Articular chondrocyte of knee joint (primary cell): Measurements from ENCODE around the gene NAA20. TPM values are rescaled to one million over a fixed set of nuclear protein-coding genes. Genes with fewer than 3 reads are reported as not detected.

Source experiments
- total RNA-seq: library from RNA; depleted of rRNA; stranded (reverse); fragments of >200 nt; gene quantifications from 2 replicates; pipeline ENCODE4 v1.2.3, GENCODE V29; 2012

NAA20 gene
- 45.2 and 54.4 TPM in 2 replicates for total RNA-seq

GRCh38 chr20:20017001-20017843 lies at the start of gene NAA20:
Gene NAA20 (plus strand): TSS chr20:20017362. CDS start chr20:20017397, 35 bp downstream.

GRCh38 chr20:20052074-20052970 lies 35.2 kb downstream of the NAA20 start, which contains the start of the genes CFAP61 and CRNKL1:
Gene CFAP61 (plus strand): TSS chr20:20052532. CDS start chr20:20056654, 4,122 bp downstream.
Gene CRNKL1 (minus strand): TSS chr20:20052466. CDS start chr20:20052342, 124 bp downstream.

Other genes starting within 250 kb of the NAA20 start
- 38.4 and 42.2 TPM in 2 replicates for gene CRNKL1, start 35.1 kb downstream of the NAA20 start, total RNA-seq
- not detected in 2 replicates for gene CFAP61, start 35.2 kb downstream of the NAA20 start, total RNA-seq